HG03064 (cell line): ENCODE results near the gene CDC6.
"Not testable (repeated sequence)": the region's sequence is repeated elsewhere in the genome, so short reads cannot be mapped to it uniquely, and the experiment has no call there.

Experiments
- ATAC-seq: cut with Tn5 transposase; IDR thresholded peaks from one replicate; pipeline ENCODE4 v1.9.1; 2021; ENCODE audit warnings: low read depth; ENCODE audit not compliant: unreplicated experiment

CDC6 gene

DNA sequence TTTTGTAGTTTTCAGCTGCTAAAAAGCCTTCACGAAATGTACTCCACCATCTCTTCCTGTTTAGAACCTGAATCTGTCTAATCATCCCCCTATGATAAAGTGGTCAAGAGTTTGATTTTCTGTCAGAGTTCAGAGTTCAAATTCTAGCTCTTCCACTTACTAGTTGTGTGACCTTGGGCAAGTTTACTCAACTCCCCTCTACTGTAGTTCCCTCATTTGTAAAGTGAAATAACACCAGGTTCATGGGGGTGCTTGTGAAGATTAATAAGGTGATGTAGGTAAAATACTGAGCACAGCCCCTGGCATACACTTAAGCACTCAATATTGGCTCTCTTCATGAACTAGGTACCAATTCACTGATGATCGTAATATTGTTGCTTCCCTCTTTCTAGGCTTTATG, 1.2 kb upstream of the CDC6 start:
- no peak for ATAC-seq

DNA sequence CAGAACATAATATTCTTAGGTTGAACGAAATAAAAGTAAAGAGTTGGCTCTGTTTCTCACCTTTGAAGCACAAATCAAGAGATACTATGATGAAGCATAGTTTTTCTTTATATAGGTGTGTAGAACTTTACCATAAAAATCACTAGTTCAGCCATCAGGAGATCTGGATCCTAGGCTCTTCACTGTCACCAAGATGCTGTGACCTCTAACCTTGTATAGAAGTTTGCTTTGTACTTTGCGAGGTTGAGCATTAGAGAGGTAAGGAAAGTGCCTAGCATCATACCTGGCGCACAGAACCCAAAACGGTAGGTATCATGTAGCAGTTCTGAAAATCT, 553 bp upstream of the CDC6 start:
- no peak for ATAC-seq

DNA sequence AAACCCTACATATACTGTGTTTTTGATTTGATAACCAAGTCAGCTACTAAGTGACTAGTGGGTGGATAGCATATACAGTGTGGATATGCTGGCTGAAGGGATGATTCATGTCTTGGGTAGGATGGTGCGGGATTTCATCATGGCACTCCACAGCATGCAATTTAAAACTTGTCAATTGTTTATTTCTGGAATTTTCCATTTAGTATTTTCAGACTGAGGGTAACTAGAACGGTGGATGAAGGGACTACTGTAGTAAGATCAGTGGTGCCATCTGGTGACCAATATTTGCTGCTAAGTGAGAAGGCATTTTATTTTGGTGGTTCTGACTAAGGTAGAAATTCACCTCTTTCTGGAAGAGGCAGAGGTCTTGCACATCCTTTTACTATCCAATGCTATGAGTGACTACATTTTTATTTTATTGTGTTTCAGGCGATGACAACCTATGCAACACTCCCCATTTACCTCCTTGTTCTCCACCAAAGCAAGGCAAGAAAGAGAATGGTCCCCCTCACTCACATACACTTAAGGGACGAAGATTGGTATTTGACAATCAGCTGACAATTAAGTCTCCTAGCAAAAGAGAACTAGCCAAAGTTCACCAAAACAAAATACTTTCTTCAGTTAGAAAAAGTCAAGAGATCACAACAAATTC, 3.1 kb downstream of the CDC6 start:
- no peak for ATAC-seq

DNA sequence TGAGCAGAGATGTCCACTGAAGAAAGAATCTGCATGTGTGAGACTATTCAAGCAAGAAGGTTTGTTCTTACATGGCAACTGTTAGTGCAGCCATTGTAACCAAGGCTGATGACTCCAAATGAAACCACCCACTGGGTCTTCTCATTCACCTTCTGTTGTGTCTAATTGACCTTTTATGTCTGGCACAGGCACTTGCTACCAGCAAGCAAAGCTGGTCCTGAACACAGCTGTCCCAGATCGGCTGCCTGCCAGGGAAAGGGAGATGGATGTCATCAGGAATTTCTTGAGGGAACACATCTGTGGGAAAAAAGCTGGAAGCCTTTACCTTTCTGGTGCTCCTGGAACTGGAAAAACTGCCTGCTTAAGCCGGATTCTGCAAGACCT, 3.6 kb downstream of the CDC6 start:
- ATAC-seq = no peak

DNA sequence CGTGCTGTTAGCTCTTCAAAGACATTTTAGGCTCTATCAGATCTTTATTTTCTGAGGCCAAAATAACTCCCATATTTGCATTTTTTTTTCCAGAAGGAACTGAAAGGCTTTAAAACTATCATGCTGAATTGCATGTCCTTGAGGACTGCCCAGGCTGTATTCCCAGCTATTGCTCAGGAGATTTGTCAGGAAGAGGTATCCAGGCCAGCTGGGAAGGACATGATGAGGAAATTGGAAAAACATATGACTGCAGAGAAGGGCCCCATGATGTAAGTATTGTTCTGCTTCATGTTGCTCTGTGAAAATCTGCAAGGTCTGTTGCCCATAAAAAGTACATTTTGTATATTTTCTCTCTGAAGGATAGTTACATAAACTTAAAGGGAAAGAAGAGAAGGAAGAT, 5.7 kb downstream of the CDC6 start:
- ATAC-seq = no peak

DNA sequence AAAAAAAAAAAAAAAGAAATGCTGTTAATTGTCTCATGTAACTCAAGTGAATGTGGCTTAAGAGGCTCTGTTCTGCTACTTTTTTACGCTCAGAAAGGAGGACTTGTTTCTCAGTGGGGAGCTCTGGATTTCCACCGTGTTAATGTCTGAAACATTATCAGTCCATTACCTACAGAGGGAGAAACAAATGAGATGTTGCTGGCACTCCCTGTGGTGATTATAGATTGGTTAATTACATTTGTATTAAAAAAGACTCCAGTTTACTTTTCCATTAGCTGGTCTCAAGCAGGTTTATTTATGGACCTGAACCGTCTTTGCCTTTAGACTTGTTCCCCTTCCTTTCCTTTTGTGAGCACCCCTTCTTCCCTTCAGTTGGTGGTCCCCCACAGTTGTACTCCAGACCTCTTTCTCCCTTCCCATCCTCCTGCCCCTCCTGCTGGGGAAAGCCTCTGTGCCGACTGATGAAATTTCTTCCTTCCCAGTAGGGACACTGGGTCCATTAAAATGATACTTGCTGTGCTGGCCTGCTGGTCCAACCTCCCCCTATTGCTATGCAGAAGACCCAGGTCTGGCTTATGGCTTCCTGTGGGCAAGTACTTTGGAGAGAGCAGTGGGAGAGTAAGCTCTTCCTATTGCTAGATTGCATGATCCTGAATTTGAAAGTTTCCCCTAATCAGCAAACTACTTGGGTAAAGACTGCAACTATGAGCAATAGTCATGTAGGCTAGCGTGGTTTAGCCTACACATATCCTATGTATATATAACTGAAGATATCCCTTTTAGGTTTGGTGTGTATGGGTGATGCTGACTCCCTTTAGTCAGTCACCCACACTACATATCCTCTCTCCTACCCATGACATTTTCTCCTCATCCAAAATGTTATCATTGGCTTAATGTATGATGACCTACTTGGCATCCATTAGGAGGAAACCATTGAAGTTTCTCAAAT, 8.1 kb downstream of the CDC6 start:
- ATAC-seq = no peak

DNA sequence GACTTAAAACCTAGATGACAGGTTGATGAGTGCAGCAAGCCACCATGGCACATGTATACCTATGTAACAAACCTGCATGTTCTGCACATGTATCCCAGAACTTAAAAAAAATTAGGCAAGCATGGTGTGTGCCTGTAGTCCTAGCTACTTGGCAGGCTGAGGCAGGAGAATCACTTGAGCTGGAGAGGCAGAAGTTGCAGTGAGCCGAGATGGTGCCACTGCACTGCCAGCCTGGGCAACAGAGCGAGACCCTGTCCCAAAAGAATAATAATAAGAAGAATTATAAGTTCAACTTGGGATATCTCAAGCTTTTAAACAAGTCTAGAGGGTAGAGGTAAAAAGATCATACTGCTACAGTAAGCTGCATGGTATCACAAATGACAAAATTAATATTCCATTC, 9.8 kb downstream of the CDC6 start:
- no peak for ATAC-seq

DNA sequence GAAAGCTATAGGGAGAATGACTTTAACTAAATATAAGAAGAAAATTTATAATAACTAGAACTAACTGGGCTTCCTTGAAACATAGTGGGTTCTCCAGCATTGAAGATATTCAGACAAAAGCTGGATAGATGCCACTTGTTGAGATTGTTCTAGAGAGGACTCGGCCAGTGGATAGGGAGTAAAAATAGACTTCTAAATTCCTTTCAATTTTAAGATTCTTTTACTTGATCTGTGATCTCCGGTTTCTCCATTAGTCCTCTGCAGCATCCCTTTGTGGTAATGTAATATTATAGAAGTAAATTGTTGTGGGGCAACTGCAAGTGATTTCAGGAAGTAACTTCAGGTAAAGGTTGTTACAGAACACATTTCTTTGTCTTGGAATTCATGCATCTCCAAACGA, 11.0 kb downstream of the CDC6 start:
- no peak for ATAC-seq

DNA sequence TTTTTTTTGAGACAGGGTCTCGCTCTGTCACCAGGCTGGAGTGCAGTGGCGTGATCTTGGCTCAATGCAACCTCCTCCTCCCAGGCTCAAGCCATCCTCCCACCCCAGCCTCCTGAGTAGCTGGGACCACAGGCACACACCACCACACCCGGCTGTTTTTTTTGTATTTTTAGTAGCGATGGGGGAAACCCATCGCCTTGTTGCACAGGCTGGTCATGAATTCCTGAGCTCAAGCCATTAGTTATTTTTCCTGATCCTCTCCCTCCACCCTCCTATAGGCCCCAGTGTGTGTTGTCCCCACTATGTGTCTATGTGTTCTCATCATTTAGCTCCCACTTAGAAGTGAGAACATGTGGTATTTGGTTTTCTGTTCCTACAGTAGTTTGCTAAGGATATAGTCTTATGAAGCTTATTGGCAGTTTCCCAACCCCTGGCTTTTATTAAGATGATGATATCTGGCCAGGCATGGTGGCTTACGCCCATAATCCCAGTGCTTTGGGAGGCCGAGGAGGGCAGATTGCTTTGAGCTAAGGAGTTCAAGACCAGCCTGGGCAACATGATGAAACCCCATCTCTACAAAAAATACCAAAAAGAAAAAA, 11.6 kb downstream of the CDC6 start:
- ATAC-seq = not testable (repeated sequence)

DNA sequence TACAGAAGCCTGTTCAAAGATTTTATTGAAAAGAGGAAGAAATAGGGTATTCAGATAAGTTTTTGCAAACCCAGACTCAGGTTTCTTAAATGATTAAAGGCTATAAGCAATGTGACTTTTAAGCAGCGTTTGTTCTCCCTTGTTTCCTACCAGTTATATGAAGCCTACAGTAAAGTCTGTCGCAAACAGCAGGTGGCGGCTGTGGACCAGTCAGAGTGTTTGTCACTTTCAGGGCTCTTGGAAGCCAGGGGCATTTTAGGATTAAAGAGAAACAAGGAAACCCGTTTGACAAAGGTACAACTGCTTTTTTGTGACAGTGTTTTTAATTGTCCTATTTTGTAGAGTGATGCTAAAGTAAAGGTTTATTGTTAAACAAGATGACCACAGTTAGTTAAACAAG, 13.6 kb downstream of the CDC6 start:
- ATAC-seq = no peak

DNA sequence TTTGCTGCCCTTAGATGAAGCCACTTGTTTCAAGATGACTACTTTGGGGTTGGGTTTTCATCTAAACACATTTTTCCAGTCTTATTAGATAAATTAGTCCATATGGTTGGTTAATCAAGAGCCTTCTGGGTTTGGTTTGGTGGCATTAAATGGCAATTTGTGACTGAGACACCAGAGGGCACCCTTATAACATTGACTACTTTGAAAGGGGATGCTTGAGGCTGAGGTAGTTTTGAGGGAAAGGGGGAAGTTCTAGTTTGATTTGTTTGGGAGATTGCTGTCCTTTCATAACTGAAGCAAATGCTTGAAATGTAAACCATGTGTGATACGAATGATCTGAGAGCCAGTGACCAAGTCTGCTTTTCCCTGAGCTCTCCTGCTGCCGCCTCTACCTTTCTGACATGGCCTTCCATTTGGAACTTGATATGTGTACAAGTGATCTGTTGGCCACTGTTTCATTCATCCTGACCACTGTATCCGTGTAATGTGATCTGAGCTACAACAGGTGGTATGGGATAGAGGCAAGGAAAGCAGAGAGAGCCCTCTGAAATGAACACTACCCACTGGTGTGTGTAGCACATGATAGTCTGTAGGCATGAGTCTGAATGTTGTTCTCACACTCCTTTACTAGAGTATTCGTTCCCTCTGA, 15.5 kb downstream of the CDC6 start:
- no peak for ATAC-seq

DNA sequence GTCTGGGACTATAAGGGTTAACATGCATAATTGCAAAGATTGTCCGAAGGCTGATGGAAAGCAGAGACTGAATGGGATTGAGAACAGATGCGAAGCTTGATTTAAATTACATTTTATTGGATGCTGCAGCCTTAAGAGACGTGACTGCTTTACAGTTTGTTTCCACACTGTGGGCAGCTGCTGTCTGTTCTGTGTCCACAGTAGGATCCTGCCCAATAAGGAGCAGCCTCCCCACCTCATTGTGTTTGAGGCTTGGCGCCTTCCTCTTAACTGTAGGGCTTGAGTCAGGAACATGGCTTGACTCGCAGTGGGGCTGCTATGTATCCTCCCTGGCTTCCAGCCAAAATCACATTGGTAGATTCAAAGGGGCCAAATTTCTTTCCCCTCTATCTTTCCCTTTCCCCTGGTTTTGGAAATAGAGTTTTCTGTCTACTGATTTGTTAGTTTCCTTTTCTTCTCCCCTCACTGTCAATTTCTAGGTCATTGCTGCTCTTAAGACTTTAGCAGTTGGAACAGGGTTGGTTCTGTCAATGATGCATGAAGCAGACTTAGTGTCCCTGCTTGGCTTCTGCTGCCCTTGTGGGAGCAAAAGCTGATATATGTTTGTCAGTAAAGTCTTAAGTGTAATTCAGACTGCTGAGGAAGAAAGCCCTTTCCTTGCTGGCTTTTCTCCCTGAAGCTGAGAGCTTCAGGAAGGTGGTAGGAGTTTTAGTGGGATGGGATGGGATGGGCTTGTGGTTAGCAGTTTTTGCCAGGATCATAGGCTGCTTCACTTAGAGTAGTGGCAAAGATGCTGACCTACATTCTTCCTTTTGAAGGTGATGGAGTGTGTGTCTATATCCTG, 16.3 kb downstream of the CDC6 start:
- no peak for ATAC-seq

DNA sequence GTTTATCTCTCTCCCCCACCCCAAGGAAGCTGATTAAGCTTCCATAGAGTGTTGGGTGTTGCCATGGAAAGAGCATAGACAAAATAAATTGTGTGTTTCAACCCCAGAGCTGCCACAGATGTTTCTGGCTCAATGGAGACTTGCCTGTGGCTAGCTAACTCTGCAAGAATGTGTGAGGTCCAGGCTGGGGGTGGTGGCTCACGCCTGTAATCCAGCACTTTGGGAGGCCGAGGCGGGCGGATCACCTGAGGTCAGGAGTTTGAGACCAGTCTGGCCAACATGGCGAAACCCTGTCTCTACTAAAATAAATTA, 16.8 kb downstream of the CDC6 start:
- not testable (repeated sequence) for ATAC-seq

DNA sequence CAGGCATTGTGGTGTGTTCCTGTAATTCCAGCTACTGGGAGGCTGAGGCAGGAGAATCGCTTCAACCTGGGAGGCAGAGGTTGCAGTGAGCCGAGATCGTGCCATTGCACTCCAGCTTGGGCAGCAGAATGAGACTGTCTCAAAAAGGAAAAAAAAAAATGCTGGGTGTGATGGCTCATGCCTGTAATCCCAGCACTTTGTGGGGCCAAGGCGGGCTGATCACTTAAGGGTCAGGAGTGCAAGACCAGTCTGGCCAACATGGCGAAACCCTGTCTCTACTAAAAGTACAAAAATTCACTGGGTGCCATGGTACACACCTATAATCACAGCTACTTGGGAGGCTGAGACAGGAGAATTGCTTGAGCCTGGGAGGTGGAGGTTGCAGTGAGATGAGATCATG, 17.2 kb downstream of the CDC6 start:
- not testable (repeated sequence) for ATAC-seq

DNA sequence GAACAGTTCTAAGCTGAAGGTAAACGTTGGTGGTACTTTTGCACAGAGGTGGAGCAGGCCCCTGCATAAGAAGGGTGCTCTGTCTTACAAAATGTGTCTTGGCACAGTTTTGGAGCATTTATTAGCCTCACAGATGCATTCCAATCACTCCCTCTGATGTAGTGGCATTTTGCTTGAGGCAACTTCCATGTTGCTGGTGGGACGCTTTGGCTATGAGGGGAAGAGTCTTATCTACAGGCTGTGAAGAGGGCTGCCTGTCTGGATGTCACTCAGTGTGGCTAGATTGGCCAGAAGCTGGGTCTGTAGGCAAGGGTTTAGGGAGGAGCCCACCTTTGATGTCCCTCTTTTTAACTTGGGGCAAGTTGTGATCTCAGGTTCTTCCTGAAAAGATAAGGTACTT, 18.7 kb downstream of the CDC6 start:
- no peak for ATAC-seq

DNA sequence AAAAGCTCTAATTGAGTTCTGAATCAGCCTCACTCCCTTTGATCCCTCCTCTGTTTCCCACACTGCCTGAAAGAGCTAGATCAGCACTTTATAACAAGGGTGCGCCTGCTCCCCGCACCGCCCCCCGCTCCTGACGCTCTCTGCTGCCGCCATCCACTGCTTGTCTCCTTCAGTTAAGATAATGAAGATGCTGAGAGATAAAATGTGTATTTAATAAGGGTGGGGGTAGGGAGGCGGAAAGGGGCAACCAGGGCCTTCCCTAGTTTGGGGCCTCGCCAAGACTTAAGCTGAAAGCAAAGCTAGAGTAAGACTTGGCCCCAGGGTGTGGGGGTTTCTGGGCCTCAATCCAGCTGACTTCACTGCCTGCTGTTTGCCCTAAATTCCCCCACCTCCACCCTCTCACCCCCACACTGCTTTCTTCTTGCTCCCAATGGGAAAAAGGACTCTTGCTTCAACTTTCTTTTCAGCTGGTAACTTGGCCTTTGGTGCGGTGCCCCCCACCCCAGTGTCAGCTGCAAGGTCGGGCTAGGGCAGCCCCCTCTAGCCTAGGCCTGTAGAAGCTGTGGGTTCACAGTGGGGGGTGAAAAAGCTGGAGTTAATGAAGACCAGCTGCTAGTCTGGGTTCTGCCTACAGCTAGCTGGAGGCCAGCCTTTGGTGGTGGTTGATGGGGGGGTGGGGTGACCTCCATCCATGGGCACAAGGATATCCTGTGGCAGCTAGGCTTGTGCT, 19.5 kb downstream of the CDC6 start:
- ATAC-seq = no peak

DNA sequence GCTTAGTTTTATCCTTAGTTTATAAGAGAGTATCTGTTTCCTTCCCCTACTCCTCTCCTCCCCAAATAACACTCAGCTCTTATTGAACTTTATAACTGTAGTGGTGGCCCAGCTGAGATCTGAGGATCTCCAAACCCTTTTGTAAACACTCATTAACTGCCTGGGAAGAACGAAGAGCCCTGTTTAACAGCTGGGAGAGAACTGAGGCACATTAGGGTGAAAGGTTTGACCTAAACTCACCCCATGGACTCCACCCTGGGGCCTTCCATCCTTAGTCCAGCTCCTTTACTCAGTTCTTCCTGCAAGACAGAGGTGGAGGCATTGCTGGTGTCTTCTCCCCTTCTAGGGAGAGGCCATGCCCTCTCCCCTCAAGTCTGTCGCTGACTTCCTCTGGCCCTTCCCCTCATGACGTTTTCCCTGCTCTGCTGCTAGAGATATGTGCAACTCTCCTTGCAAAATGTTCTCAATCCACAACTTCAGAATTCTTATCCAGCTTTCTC, 20.1 kb downstream of the CDC6 start:
- ATAC-seq = no peak

DNA sequence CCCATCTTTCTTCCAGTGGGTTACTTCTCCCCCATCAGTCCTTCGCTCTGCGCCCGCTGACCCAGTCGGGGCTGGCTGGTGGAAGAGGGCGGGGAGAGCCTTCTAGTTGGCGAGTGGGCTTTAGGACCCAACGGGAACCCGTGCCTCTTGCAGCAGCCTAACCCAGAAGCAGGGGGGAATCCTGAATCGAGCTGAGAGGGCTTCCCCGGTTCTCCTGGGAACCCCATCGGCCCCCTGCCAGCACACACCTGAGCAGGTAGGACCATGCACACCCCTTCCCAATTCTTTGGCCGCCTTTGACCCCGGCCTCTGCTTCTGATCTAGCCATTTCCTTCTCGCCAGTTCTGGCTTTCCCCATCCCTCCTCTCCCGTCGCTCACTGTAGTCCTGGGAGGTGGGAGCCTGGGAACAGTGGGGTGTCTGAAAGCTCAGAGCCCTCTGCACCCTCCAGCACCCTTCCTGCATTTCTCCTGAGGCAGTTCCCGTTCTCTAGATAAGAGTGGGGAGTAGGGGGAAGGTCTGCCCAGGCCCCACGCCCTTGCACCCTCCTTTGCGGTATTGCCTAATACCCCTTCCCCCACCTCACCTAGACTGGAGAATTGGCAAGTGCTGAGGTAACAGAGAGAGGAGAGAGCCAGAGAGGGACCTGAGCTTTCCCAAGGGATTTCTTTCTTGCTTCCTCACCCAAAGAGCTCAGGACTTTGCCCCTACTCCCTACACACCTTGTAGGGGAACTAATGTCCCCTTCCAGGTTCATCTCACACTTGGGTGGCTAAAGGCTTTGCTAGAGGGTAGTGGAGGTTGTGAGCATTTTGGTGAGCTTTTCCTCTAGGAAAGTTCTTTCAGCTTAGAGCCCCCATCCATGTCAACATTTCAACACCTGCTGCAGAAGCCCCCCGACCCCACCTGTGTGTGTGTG, 21.6 kb downstream of the CDC6 start, which contains the start of gene RARA:
RARA (plus strand) TSS at position 150 of the 918 bp plus-strand sequence. CDS start 22,039 bp downstream, outside the sequence.
- ATAC-seq = no peak
